GM12875 (cell line): ENCODE results near the gene PATE1.

ENCODE experiments used
- H3K4me3 ChIP-seq: one replicate; pipeline ENCODE4 v1.5.1; 2011; ENCODE audit warnings: low read depth, low read length, control low read depth
- CTCF ChIP-seq: IDR thresholded peaks from 2 replicates; pipeline ENCODE4 v1.5.1; 2011; ENCODE audit warnings: low read depth, mild to moderate bottlenecking, control low read depth, inconsistent platforms, low read length, moderate library complexity, borderline replicate concordance; ENCODE audit not compliant: insufficient read depth

PATE1 gene

GRCh38 chr11:125740617-125741016 is 5.5 kb upstream of the PATE1 start:
- no peak for TF ChIP-seq CTCF
- no peak overlapping the region for H3K4me3 ChIP-seq

DNA sequence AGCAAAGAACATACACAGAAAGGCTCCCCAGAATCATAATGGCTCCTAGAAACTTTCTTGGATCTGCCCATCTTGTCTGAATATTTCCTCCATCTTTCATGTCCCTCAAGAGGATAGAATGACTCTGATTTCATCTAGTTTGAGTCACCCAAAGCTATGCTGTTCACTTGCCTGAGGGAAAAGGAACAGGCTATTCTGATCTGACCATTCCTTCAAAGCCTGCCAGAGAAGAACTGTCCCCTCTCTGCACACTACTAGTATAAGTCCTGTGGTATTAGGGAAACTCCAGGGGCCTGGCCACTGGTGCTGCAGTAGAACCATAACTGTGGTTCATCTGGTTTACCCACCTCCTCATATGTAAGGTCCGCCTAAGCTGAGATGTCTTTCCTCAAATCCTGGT is 2.4 kb upstream of the PATE1 start:
- H3K4me3 ChIP-seq, result no peak overlapping the region

DNA sequence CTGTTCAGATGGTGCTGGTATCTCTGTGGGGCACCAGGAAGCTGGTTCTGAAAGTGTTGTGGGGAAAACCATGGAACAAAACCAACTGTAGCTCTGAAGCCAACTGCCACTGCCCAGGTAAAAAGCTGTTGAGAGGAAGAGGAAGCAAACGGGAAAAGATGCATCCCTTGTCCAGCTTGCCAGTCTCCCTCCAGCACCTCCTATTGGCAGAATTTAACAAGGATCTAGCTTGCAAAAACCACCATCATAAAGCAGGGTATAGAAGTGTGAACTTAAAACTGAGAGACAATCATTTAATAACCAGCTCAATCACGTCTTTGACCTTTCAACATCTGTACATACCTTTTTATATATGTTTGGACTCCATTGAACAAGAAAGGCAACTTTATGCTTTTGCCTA is 4.5 kb downstream of the PATE1 start:
- H3K4me3 ChIP-seq, result no peak overlapping the region
- no peak for TF ChIP-seq CTCF

More for the DNA sequence above, 2.4 kb upstream of the PATE1 start:
- no peak for TF ChIP-seq CTCF

- no peak for TF ChIP-seq CTCF
Observed at GRCh38 chr11:125756050-125756449, 10.0 kb downstream of the PATE1 start.

GRCh38 chr11:125762445-125762844 is 16.4 kb downstream of the PATE1 start:
- no peak for TF ChIP-seq CTCF

More at GRCh38 chr11:125756050-125756449, 10.0 kb downstream of the PATE1 start:
- no peak overlapping the region for H3K4me3 ChIP-seq

DNA sequence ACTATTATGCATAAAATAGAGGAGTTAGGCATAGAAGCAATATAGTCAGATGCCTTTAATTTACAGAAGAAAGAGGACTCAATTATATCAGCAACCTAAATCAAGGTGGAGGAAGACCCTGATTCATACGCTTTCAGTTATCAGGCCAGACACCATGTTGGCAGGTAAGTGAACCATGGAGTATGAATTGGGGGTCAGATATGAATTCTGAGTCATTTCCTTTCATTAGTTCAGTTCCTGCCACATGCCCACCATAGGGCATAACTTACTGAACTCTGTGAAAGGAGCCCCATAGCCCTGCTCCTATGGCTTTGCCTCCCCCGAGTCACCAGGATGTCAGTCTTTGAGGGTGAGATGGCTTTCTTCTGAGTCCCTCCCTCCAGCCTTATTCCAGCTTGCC is 17.4 kb downstream of the PATE1 start:
- TF ChIP-seq CTCF, result no peak
- H3K4me3 ChIP-seq, result no peak overlapping the region

More at GRCh38 chr11:125762445-125762844, 16.4 kb downstream of the PATE1 start:
- no peak overlapping the region for H3K4me3 ChIP-seq

GRCh38 chr11:125766251-125766650 is 20.2 kb downstream of the PATE1 start:
- no peak for TF ChIP-seq CTCF
- H3K4me3 ChIP-seq, result no peak overlapping the region
